NCI-H187 treated with DMSO at 0.1 percent for 48 hours (cell line): ENCODE measurements around the gene ADAT1.

Source experiments
- DNase-seq: peaks from one replicate; lab custom pipeline; 2025; lab: John Stamatoyannopoulos, UW

The ADAT1 gene

DNA sequence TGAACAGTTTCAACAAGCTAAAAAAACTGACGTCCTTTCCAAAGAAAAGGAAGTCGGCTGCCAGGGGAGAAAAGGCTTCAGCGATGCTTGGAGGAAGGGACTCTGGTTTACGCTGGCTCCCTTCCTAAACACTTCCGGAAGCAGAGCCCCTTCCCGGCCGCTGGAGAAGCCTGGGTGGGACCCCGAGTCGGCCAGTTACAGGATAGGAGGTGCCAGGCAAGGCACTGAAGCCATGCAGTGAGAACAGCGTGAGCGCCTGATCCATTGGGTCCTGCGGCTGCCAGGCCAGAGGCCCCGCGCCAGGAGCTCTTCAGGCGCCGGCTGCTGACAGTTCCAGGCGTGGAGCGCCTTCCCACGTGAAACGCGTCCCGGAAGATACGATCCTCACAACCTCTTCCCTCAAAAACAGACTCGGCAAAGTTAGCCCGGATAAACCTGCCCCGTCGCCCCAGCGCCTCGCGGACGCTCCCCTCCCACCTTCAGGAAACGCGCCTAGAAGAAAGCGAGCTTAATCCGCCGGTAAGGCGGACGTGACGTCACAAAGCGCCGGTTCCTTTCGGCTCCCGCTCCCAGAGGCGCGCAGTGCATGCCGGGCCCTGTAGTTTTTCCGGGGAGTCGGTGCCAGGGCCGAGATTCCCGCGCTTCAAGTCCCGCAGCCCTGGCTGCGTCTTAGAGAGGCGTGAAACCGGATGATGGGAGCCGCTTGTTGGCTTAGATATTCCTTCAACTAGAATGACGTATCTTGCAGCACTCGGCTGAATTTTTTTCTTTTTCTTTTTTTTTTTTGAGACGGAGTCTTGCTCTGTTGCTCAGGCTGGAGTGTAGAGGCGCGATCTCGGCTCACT, at the start of gene ADAT1:
ADAT1 (minus strand) TSS at position 521 of the 845 bp plus-strand sequence. CDS start 2,482 bp downstream, outside the sequence.
- peak; percentile 39 for DNase-seq

- DNase-seq = no peak
These were observed 44.4 kb upstream of the ADAT1 start for GRCh38 chr16:75667503-75667902.

- no peak for DNase-seq
These were observed 37.7 kb upstream of the ADAT1 start for GRCh38 chr16:75660726-75661302.

- no peak for DNase-seq
These were observed 37.2 kb upstream of the ADAT1 start for GRCh38 chr16:75660321-75660720.

DNA sequence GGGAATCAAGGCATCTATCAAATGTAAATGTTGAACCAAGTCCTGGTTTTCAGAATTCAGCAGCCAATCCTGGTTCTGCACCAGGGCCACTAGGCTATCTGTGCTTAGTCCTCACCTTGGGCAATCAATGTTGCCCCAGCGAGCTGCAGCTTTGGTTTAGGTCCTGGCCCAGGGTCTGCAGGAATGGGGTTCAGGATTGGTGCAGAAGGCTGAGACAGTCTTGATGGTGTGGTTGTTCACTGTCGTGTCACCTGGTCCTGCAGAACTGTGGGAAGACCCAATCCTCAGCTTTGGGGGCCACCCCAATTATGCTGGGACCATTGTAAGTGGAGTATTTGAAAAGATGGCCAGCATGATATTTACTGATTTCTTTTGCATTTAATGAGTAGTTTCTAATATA, 35.1 kb upstream of the ADAT1 start:
- no peak for DNase-seq

DNA sequence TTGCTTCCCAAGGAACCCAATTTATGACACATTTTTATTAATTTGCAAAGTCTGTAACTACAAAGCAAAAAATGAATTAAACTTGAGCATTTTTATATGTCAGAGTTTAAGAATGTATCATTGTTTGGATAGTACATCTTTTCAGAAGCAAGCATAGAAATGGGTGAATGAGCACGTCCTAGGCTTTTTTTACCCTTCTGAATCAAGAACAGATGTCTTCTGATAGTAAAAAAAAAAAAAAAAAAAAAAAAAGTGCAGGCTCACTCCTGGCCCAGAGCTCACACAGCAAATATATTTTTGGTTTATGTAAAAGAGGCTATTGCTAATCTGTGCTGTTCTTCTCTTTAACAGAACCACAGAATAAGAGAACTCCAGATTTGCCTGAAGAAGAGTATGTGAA, 30.8 kb upstream of the ADAT1 start:
- no peak for DNase-seq

GRCh38 chr16:75648265-75649076, 25.4 kb upstream of the ADAT1 start:
- DNase-seq = peak; percentile 21

- DNase-seq = peak; percentile 29
These were observed 24.6 kb upstream of the ADAT1 start, which contains the start of the genes KARS1 and TERF2IP for GRCh38 chr16:75647492-75648264. Gene KARS1 (minus strand): TSS chr16:75647665. CDS start chr16:75647639, 26 bp downstream. Gene TERF2IP (plus strand): TSS chr16:75647773. CDS start chr16:75647883, 110 bp downstream.

DNA sequence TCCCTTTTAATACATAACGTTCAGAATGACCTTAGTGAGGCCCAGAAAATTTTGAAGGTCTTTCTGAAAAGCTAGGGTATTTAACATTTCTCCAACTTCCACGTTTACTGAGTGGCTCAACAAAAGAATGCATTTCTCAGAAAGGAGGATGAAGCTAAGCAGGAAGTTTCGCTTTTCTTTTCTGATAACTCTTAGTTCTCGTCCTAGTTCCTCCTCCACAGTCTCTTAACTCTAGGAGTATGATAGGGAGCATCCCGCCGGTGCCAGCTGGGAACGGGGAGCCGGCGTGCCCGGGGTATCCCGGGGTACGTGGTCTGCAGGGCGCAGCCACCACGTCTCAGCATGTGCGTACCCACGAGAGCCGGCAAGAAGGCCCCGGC, 24.0 kb upstream of the ADAT1 start:
- DNase-seq = no peak

- DNase-seq = no peak
These were observed 21.3 kb upstream of the ADAT1 start for GRCh38 chr16:75644240-75645012.

DNA sequence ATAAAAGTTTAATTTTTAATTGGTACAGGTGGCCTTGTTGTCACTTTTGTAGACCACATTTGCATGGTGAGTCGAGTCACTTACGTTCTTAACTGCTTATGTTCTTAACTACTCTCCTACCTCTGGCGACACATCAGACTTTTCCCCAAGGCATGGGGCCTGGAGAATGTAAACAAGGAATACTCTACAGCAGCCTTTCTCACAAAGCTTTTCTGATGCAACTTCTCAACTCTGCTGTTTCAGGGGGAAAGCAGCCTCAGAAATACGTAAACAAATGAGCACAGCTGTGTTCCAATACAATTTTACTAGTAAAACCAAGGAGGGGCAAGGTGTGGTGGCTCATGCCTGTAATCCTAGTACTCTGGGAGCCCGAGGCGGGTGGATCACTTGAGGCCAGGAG, 17.5 kb upstream of the ADAT1 start:
- DNase-seq = no peak

GRCh38 chr16:75635036-75635435, 12.0 kb upstream of the ADAT1 start:
- no peak for DNase-seq

DNA sequence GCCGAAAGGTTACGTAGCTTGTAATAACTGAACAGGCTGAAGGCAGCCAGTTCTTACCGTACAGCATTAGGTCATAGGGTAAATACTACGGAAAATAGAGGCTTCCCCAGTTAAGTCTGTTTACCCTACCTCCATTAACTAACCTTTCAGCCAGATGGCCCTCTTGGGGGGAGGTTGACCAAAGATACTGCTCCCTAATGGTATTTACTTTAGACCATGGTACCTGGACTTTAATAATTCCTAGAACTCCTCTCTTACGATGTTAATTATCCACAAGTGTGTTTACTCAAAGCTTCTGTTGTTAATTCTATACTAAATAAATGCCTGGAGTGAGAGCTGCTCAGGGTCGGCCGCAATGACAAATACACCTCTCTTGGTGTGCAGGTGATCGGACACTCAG, 9.8 kb upstream of the ADAT1 start:
- DNase-seq = no peak

- no peak for DNase-seq
These were observed 7.0 kb upstream of the ADAT1 start for GRCh38 chr16:75630052-75630451.

DNA sequence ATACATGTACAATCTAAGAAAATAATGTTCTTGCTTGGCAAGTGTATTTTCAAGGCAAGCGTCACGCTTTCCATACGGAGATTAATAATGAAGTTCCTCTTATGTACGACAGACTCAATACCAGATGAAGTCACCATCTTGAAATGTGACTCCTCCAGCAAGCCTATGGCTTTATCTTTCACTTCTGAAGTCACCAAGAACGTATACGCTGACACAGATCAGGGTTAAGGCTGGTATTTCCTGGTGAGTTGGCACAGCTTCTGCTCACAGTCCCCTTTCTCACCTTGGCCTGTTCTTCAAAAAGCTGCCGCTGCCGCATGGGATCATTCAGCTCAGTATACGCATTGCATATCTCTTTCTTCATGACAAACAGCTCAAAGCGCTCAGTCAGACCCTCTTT, 6.1 kb upstream of the ADAT1 start:
- DNase-seq = no peak

DNA sequence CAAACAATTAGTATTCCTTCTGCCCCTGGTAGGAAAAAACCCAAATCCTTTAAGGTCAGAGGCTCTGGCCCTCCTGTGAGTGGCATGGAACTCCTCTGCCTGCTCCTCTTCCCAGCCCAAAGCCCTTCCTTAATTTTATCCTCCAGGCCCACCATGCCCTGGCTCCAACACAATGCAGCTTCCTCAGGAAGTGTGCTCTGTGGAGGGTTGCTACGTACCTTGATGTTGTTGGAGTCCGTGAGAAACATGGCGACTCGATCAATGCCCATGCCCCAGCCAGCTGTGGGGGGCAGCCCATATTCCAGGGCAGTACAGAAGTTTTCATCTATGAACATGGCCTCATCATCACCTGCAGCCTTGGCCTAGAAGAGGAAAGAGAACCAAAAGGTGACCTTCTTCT, 5.3 kb upstream of the ADAT1 start:
- DNase-seq = no peak

DNA sequence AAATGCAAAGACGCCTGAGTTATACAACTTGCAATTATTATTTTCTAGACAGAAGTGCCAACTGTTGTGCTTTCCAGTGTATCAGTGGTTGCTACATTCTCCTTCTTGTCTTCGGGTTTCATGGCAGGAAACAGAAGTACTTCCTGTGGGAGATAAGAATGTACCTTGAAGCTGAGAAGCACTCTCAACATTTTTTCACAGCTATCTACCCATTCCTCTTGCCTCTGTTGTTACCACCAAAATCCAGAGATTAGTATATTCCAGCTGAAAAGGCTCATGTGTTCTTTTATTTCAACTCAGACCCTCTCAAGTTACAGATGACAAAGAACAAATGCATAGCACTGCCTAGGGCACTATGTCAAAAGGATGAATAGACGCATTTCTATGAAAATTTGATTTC, 4.8 kb upstream of the ADAT1 start:
- no peak for DNase-seq

DNA sequence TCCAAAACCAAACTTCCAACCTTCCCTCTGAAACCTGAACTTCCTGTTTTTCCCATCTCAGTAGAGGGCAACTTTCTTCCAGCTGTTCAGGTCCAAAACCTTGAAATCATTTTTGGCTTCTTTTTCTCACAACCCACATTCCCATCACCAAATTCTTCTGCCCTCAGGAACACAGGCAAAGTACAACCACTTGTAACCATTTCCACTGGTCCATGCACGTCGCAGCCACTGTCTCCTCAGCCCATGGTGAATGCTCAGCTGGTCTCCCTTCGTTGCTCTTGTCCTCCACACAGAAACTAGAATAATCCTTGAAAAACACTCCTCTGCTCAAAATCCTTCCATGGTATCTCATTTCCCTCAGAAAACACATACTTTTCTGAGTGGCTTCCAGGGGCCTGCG, 3.7 kb upstream of the ADAT1 start:
- no peak for DNase-seq

- no peak for DNase-seq
These were observed 1.8 kb upstream of the ADAT1 start for GRCh38 chr16:75624921-75625334.

DNA sequence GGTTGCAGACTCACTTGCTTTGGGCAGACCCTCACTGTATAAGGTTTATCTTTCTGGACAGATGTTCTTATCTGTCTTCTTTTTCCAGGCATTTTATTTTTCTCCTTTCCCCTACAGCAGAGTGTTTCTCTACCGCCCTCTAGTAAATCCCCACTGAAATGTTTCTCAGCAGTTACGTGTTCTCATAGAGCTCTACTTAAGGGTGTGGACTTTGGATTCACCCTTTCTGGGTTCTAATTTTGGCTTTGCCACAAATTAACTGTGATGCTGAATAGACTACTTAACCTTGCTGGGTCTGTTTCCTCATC, 2.0 kb downstream of the ADAT1 start:
- DNase-seq = no peak
